ENCODE measurements around the gene COQ8B.
A peak's percentile ranks its signal among the peaks of the same experiment; 100 is the strongest.

COQ8B gene

DNA sequence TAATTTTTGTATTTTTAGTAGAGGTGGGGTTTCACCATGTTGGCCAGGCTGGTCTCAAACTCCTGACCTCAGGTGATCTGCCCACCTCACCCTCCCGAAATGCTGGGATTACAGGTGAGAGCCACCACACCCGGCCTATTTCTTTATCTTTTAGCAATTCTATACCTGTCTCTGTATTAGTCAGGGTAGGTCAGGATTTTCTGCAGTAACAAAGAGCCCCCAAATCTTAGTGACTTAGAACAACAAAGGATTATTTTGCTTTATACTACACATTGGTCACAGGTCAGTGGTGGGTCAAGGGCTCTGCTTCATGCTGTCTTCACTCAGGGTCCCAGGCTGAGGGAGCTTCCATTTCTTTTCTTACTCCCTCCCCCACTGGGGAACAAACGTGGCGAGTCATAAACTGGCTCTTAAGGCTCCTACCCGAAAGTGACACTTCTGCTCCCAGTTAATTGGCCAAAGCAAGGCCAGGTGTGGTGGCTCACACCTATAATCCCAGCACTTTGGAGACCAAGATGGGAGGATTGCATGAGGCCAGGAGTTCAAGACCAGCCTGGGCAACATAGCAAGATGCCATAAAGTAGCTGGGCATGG is 7.1 kb upstream of the COQ8B start:
- TF ChIP-seq, protein P1, sequence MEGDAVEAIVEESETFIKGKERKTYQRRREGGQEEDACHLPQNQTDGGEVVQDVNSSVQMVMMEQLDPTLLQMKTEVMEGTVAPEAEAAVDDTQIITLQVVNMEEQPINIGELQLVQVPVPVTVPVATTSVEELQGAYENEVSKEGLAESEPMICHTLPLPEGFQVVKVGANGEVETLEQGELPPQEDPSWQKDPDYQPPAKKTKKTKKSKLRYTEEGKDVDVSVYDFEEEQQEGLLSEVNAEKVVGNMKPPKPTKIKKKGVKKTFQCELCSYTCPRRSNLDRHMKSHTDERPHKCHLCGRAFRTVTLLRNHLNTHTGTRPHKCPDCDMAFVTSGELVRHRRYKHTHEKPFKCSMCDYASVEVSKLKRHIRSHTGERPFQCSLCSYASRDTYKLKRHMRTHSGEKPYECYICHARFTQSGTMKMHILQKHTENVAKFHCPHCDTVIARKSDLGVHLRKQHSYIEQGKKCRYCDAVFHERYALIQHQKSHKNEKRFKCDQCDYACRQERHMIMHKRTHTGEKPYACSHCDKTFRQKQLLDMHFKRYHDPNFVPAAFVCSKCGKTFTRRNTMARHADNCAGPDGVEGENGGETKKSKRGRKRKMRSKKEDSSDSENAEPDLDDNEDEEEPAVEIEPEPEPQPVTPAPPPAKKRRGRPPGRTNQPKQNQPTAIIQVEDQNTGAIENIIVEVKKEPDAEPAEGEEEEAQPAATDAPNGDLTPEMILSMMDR (conservative IDR thresholded peaks at IDR 0.05; ENCODE audit: low read depth, low read length), result no peak
- no peak overlapping the region for H3K4me3 ChIP-seq (ENCODE audit: low read length)
- no peak for DNase-seq (ENCODE audit: low read depth)

GRCh38 chr19:40721936-40722661 is 5.4 kb upstream of the COQ8B start:
- DNase-seq (ENCODE audit: low read depth), result no peak
- TF ChIP-seq, protein P1 (conservative IDR thresholded peaks at IDR 0.05; ENCODE audit: low read depth, low read length), result no peak
- no peak overlapping the region for H3K4me3 ChIP-seq (ENCODE audit: low read length)

DNA sequence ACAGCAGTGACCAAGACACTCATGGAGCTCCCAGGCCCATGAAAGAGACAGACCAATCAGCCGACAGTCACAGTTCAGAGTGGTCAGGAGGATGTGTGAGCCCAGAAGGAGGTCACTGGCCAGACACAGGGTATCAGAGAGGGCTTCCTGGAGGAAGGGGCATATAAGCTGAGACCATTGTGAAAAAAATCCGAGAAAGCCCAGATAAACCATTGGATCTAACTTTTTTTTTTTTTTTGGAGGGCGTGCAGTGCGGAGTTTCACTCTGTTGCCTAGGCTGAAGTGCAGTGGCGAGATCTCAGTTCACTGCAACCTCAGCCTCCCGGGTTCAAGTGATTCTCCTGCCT is 4.4 kb upstream of the COQ8B start:
- no peak for DNase-seq (ENCODE audit: low read depth)
- TF ChIP-seq, protein P1 (conservative IDR thresholded peaks at IDR 0.05; ENCODE audit: low read depth, low read length), result no peak
- H3K4me3 ChIP-seq (ENCODE audit: low read length), result no peak overlapping the region

DNA sequence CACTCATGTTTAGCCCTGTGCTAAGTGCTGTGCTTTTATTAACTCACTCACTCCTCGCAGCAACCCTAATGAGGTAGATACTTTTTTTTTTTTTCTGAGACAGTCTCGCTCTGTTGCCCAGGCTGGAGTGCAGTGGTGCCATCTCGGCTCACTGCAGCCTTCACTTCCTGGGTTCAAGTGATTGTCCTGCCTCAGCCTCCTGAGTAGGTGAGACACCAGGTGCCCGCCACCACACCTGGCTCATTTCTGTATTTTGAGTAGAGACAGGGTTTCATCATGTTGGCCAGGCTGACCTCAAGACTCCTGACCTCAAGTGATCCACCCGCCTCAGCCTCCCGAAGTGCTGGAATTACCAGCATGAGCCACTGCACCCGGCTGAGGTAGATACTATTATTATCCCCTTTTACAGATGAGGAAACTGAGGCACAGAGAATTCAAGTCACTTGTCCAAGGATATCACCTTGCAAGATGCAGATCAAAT is 2.8 kb upstream of the COQ8B start:
- H3K4me3 ChIP-seq (ENCODE audit: low read length), result peak overlapping the region; percentile 65
- TF ChIP-seq, protein P1 (conservative IDR thresholded peaks at IDR 0.05; ENCODE audit: low read depth, low read length), result no peak
- no peak for DNase-seq (ENCODE audit: low read depth)

- TF ChIP-seq, protein P1 (conservative IDR thresholded peaks at IDR 0.05; ENCODE audit: low read depth, low read length), result no peak
- no peak for DNase-seq (ENCODE audit: low read depth)
- H3K4me3 ChIP-seq (ENCODE audit: low read length), result peak overlapping the region; percentile 65
These were observed 2.2 kb upstream of the COQ8B start for GRCh38 chr19:40718774-40719391.

- peak overlapping the region; percentile 65 for H3K4me3 ChIP-seq (ENCODE audit: low read length)
- TF ChIP-seq, protein P1 (conservative IDR thresholded peaks at IDR 0.05; ENCODE audit: low read depth, low read length), result no peak
- DNase-seq (ENCODE audit: low read depth), result no peak
These were observed 1.4 kb upstream of the COQ8B start for GRCh38 chr19:40717880-40718773.

Measured in retinal pigment epithelial cell (primary cell).